GM18498 (cell line): ENCODE results near the gene BICD1.
A peak's percentile ranks its signal among the peaks of the same experiment; 100 is the strongest.

Experiments
- ATAC-seq: cut with Tn5 transposase; IDR thresholded peaks from one replicate; pipeline ENCODE4 v1.9.1; 2021; ENCODE audit warnings: mild to moderate bottlenecking, moderate library complexity; ENCODE audit not compliant: unreplicated experiment

Gene BICD1

GRCh38 chr12:32140877-32141276 lies 34.2 kb downstream of the BICD1 start:
- ATAC-seq: no peak

GRCh38 chr12:32145096-32145495 lies 38.4 kb downstream of the BICD1 start:
- ATAC-seq: no peak

GRCh38 chr12:32146074-32146873 lies 39.6 kb downstream of the BICD1 start:
- peak; percentile 61 for ATAC-seq

GRCh38 chr12:32148372-32148771 lies 41.7 kb downstream of the BICD1 start:
- ATAC-seq: no peak

- ATAC-seq: no peak
Observed at GRCh38 chr12:32149489-32149888, 42.8 kb downstream of the BICD1 start.

- no peak for ATAC-seq
Observed at GRCh38 chr12:32151086-32151485, 44.4 kb downstream of the BICD1 start.

GRCh38 chr12:32151552-32151951 lies 44.9 kb downstream of the BICD1 start:
- ATAC-seq: no peak

- ATAC-seq: no peak
Observed at GRCh38 chr12:32155041-32155440, 48.4 kb downstream of the BICD1 start.

GRCh38 chr12:32155961-32156529 lies 49.4 kb downstream of the BICD1 start:
- ATAC-seq: no peak

- ATAC-seq: no peak
Observed at GRCh38 chr12:32158525-32158924, 51.9 kb downstream of the BICD1 start.

GRCh38 chr12:32159381-32159780 lies 52.7 kb downstream of the BICD1 start:
- ATAC-seq: no peak

GRCh38 chr12:32159925-32160324 lies 53.3 kb downstream of the BICD1 start:
- ATAC-seq: no peak

GRCh38 chr12:32161058-32161457 lies 54.4 kb downstream of the BICD1 start:
- no peak for ATAC-seq

GRCh38 chr12:32163596-32163995 lies 56.9 kb downstream of the BICD1 start:
- no peak for ATAC-seq

GRCh38 chr12:32166510-32166909 lies 59.9 kb downstream of the BICD1 start:
- ATAC-seq: no peak

- no peak for ATAC-seq
Observed at GRCh38 chr12:32170437-32170998, 63.9 kb downstream of the BICD1 start.

GRCh38 chr12:32171211-32171610 lies 64.6 kb downstream of the BICD1 start:
- no peak for ATAC-seq

GRCh38 chr12:32176606-32177005 lies 70.0 kb downstream of the BICD1 start:
- no peak for ATAC-seq

- no peak for ATAC-seq
Observed at GRCh38 chr12:32178341-32179010, 71.8 kb downstream of the BICD1 start.

- ATAC-seq: no peak
Observed at GRCh38 chr12:32179011-32179395, 72.4 kb downstream of the BICD1 start.

- ATAC-seq: no peak
Observed at GRCh38 chr12:32181498-32182175, 75.0 kb downstream of the BICD1 start.
